ENCODE measurements around the gene AMFR.

AMFR gene

DNA sequence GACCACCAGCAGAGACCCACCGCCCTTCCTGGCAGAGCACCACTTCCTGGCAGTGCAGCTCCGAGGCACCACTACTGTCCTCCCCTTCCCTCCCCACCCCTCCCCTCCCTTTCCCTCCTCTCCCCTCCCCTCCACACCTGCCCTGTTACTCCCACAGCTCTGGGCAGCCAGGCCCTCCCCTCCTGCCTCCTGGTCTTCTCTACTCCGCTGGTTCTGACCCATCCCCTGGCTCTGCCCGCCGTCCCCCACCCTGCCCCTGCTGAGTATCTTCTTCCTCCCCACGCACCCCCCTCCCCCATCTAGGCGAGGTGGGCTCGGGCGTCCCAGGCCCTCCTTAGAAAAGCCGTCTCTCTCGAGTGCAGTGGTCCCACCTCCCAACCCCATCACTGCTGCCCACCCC lies 77.7 kb downstream of the AMFR start:
- FAIRE-seq = no peak
- no peak for TF ChIP-seq POLR2A (IDR thresholded peaks at IDR 0.05; ENCODE audit: low read depth, low read length)
- no peak for DNase-seq (ENCODE audit: insufficient read length, low spot score)

DNA sequence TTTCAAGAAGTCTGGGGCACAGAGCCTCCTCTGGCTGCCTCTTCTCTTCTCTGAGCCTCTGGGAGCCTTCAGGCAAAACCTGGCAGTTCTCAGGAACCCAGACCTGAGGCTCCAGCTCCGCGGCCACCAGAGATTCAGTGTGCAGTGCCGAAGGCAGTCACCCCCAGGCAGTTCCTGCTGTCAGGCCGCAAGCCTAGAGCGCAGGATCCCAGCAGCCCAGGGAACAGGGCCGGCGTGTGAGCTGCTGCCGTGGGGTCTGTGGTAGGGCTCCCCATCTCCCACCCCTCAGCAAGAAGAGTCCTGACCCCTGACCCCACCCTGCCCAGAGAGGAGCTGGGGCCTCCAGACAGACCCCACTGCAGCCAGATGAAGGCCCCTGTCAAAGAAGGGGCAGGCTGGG lies 78.2 kb downstream of the AMFR start:
- DNase-seq (ENCODE audit: insufficient read length, low spot score) (no peak), FAIRE-seq (no peak)
- no peak for TF ChIP-seq POLR2A (IDR thresholded peaks at IDR 0.05; ENCODE audit: low read depth, low read length)

- no peak for DNase-seq (ENCODE audit: insufficient read length, low spot score)
- no peak for FAIRE-seq
- no peak for TF ChIP-seq POLR2A (IDR thresholded peaks at IDR 0.05; ENCODE audit: low read depth, low read length)
Observed at GRCh38 chr16:56346131-56346890, 79.0 kb downstream of the AMFR start.

DNA sequence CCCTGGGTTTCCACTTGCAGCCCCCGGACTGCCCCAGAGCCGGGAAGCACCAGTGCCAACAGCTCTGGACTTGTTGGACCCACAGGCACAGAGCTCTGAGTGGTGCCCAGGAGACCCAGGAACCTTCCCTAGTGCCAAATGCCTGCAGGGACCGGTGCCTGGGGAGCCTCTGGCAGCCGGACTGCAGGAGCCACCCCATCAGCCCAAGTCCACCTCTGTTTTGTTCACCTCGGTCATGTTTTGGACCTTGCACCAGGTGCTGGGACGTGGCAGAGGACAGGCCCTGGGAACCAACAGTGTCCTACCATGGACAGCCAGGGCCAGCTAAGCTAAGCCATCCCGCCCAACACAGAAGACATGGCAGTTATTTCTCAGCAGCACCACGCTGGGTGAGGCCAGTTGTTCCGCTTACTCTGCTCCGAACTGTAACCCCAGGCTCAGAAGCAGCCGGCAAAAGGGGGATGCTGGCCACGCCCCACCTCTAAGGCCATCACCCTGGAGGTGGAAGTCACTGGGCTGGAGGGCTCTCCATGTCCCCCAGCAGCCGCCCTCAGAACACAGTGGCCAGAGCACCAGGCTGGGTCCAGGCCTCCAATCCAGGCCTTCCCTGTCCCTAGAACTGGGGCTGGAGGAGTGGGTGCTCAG lies 79.8 kb downstream of the AMFR start:
- DNase-seq (ENCODE audit: insufficient read length, low spot score) (no peak), FAIRE-seq (no peak)
- TF ChIP-seq POLR2A (IDR thresholded peaks at IDR 0.05; ENCODE audit: low read depth, low read length) = no peak

DNA sequence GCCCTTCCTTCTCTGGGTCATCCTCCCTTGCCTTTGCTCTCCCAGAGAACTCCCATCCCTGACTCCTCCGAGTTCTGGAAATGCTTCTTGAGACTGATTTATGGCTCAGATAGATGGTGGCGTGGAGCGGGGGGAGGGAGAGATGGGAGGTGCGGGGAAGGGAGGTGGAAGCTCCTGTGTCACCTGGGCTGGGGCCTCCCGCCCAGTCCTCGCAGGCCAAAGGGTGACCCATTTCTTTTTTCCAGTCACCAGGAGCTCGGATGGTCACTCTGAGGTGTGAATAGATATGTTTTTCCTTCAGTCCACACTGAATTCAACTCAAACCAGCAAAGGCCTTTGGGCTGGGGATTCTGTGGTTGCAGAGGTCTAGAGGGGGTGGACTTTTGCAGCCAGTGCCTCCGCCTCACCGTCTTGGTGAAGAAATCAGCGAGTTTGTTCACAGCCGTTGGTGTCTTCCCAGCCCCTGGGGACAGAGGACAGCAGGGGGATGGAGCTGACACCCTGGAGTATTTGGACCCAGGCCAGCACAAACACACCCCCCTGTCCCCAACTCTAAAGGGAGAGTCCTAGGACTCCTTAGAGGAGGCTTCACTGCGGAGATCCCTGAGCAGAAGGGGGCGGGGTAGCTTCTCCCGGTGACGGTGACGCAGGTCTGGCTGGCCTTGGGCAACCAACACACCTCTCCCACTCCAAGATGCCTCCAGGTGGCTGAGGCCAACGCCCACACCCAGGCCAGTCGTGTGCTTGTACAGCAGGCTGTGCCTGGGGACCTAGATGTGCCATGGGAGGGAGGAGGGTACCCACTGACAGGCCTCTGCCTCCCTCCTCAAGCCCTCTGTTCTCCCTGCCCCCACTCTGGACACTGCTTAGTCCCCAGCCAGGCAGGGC lies 80.6 kb downstream of the AMFR start:
- FAIRE-seq (no peak), DNase-seq (ENCODE audit: insufficient read length, low spot score) (no peak)
- TF ChIP-seq POLR2A (IDR thresholded peaks at IDR 0.05; ENCODE audit: low read depth, low read length) = no peak

GRCh38 chr16:56343661-56344517 lies 81.5 kb downstream of the AMFR start:
- FAIRE-seq (no peak), DNase-seq (ENCODE audit: insufficient read length, low spot score) (peak; percentile 88)
- no peak for TF ChIP-seq POLR2A (IDR thresholded peaks at IDR 0.05; ENCODE audit: low read depth, low read length)

GRCh38 chr16:56341656-56342399 lies 83.5 kb downstream of the AMFR start:
- FAIRE-seq (no peak), DNase-seq (ENCODE audit: insufficient read length, low spot score) (no peak)
- TF ChIP-seq POLR2A (IDR thresholded peaks at IDR 0.05; ENCODE audit: low read depth, low read length) = no peak

- FAIRE-seq (no peak), DNase-seq (ENCODE audit: insufficient read length, low spot score) (no peak)
- no peak for TF ChIP-seq POLR2A (IDR thresholded peaks at IDR 0.05; ENCODE audit: low read depth, low read length)
Observed at GRCh38 chr16:56340864-56341365, 84.4 kb downstream of the AMFR start.

DNA sequence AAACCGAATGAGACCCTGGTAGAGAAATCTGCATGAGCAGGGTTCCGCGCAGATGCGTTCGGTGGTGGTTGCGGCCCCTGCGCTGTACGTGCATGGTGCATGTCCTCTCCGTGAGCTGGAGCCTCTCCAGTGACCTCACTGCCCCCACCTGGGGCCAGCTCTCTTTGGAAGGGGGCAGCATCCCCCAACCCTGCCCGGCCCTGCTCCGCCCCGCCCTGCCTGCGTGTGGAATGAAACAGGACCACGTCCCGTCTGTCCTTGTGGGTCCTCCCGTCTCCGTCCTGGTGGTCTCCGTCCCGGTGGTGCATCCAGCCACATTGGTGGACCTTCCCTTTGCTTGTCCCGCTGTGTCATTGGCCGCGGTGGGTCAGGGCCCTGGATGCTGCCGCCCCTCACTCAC lies 84.9 kb downstream of the AMFR start:
- no peak for FAIRE-seq
- DNase-seq (ENCODE audit: insufficient read length, low spot score) = no peak
- TF ChIP-seq POLR2A (IDR thresholded peaks at IDR 0.05; ENCODE audit: low read depth, low read length) = no peak

- FAIRE-seq (no peak), DNase-seq (ENCODE audit: insufficient read length, low spot score) (no peak)
- TF ChIP-seq POLR2A (IDR thresholded peaks at IDR 0.05; ENCODE audit: low read depth, low read length) = no peak
Observed at GRCh38 chr16:56339431-56340195, 85.7 kb downstream of the AMFR start.

- no peak for TF ChIP-seq POLR2A (IDR thresholded peaks at IDR 0.05; ENCODE audit: low read depth, low read length)
- DNase-seq (ENCODE audit: insufficient read length, low spot score) (no peak), FAIRE-seq (no peak)
Observed at GRCh38 chr16:56338566-56339318, 86.6 kb downstream of the AMFR start.
